Iris pigment epithelial cell (primary cell): ENCODE results near the gene RXFP4.
"Not testable (repeated sequence)": the region's sequence is repeated elsewhere in the genome, so short reads cannot be mapped to it uniquely, and the experiment has no call there.

Source experiments
- DNase-seq: peaks from one replicate; pipeline ENCODE4 v3.0.0-alpha.2; 2011; ENCODE audit warnings: low read depth

RXFP4 gene

DNA sequence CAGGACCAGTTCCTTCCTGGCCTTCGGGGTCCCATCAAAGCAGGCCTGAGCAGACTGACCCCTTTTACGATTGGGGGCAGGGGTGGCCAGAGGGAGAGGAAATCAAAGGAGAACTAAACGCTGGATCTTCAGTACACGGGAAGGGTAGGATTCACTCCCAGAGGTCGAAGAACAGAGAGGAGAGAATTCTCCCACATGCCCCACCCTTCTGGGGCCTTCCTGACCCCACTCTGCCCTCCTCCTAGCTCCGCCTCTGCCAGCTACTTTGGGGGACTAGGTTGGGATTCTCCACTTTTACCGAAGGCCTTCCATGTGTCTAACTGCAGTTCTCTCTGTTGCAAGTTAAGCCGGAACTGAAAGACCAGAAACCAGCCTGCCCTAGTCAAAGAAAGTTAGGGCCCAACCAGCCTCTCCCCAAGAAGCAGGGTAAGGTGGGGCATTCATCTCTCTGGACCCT, 37.6 kb downstream of the RXFP4 start:
- DNase-seq = peak; percentile 25

- no peak for DNase-seq
Observed at GRCh38 chr1:155979597-155980343, 38.3 kb downstream of the RXFP4 start.

DNA sequence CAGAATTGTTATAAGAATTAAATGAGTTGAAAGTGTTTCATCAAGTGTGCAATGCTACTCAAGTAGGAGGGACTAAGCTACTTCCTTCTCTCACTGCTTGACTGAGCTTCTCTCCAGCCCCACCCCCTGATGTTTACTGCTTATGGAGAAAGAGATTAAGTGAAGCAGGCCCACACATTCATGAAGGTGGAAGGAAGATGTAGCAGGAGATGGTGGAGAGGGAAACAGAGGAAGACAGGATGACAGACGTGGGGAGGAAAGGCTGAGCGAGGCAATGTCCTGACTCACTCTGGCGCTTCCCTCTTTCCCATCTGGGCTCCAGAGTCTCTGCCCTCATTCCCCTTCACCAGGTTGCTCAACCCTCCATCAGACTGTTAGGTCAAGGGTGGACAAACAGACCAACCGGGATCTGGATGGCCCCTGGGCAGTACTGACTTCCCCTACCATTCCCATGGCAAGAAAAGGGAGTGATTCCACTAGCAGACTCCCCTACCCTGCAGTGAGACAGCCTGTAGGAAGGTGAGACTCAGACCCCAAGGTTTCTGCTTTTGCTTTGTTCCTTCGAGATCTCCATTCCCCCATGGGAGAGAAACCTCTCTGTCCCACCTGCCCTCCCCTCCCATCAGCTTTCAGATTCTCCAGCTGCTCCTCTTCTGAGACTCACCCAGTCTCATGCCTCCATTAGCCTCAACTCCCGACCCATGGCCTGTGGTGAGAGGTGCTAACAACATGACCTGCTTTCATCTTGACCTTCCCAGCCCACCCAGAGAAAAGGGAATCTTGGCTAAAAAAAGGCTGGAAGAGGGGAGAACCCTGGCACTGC, 40.0 kb downstream of the RXFP4 start:
- peak; percentile 80 for DNase-seq

DNA sequence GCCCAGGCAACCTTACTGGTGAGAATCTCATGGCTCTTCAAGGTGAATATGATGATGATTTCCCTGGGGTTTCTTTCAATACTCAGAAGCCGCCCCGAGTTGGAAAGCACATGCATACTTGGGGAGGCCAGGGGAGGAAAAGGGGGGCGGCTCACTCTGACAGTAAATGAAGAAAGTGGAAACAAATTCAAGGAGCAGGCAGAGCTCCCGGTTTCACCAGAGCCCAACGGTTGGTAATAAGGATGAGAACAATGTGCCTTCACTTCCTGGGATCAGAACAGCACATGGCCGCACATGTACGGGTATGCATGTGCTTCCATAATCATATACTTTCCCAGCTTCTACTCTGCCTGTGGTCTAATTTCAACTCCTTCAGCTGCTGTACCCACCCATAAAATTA, 40.7 kb downstream of the RXFP4 start:
- no peak for DNase-seq

- DNase-seq = peak; percentile 65
Observed at GRCh38 chr1:155983191-155984024, 42.0 kb downstream of the RXFP4 start.

DNA sequence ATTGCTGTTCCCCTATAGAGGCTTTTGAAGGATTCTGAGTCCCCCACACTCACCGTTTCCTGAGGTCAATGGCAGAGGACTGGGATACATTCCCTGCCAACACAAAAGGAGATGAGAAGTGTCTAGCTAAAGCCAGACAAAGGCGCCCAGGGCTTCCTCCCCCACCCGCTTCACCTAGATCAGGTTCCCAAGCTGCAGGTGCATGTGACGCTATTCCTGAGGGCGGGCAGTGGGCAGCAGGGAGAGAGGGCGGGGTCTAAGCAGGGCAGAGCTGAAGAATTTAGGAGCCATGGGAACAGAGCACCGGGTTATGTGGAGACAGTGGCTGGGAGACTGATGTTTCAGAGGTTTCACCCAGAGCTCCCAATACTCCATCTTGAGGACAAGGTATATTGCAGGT, 42.9 kb downstream of the RXFP4 start:
- DNase-seq = no peak

DNA sequence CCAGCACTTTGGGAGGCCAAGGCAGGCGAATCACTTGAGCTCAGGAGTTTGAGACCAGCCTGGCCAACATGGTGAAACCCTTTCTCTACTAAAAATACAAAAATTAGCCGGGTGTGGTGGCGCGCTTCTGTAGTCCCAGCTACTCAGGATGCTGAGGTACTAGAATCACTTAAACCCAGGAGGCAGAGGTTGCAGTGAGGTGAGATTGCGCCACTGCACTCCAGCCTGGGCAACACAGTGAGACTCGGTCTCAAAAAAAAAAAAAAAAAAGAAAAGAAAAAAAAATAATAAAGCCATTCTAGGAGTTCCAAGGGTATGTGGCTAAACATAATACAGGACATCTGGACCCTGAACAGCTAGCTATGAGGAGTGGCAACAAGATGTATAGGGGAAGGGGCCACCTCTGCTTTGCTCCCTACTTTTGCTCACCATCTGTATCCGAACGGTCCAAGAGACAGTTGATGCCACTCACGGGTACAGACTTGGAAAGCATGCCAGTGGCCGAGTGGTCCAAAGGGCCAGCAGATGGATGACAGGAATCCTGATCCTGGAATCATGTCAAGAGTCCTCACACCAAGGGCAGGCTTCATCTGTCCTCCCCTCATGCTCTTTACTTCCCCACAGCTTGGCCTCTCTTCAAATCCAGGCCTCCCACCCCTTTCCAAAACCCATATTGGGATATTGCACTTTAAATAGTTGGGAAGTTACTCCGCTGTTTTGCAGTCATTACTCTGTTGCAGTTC, 43.6 kb downstream of the RXFP4 start:
- not testable (repeated sequence) for DNase-seq

DNA sequence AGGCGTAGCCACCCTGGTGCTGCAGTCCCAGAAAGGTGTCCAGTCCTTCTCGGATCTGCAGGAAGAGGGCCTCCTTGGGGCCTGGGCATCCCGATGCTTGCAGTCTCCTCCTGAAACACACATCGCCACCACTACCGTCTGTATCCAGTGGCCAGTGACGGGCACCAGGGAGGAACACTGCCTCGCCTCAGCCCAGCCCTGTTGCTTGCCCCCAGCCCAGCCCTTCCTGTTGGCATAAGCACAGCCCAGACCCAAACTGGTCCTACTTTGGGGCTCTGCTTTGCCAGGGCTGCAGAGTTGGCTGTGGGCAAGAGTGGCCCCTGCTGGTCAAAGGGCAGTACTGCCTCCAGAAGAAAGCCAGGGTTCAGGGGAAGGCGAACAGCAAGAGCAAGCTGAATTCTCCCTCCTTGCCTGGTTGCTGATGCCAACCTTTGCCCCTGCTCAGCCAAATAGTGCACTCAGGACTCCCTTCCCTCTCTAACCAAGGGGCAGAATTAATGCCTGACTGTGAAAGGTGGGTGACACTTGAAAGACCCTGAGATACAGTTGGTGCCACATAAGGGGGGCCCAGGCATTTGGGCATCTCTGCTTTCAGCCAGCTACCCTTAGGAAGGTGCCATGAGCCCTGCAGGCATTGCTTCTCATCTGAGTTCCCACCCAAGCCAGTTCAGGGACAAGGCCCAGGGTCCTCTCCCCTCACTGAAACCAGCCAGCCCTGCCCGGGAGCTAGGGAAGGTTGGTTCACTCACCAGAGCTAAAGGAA, 48.0 kb downstream of the RXFP4 start:
- peak; percentile 48 for DNase-seq

- no peak for DNase-seq
Observed at GRCh38 chr1:155990005-155990739, 48.7 kb downstream of the RXFP4 start.
